Measurements from ENCODE around the gene GPR18. TPM values are rescaled to one million over a fixed set of nuclear protein-coding genes. Genes with fewer than 3 reads are reported as not detected.

GPR18 gene
- total RNA-seq = not detected in 3 replicates
- long read RNA-seq = 0 reads

DNA sequence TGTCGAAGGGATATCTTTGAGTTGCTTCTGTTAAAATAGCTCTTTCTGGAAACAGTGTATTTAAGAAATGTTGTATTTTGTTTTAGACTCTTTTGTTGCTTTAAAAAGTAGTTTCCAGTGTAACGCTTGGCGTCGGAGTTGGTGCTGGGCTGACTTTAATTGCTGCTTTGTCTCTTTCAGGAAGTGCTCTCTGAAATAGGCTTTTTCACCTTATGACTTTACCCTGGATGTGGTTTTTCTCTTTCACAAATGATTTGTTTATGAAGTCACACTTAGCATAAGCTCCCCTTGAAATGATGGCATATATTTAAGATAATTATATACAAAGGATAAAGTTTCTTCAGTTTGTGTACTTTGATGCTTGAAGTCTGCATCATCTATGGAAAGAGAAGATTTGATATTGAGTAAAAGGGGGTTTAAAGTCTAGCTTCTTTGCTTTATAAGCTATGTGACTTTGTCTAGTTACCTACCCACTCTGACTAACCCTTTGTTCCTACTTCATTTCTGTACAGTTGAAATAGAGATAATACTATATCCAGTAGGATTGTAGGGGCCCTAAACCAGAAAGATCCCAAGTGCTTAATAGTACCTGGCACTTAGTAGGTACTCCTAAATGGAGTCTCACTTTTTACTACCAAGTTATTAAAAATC lies at the start of gene GPR18:
GPR18 (minus strand) TSS at position 170 of the 651 bp plus-strand sequence. CDS start 2,507 bp downstream, outside the sequence.
- Mint-ChIP-seq H3K4me3 (ENCODE audit: unreplicated experiment) (no peak within 1 kb of the TSS), H3K27me3 (ENCODE audit: low read depth) (no peaks in the 10 kb centered on the region), H3K4me1 (ENCODE audit: low read depth) (peaks cover 20% of the 10 kb centered on the region), H3K36me3 (ENCODE audit: low read depth) (peaks cover 9% of the 10 kb centered on the region), H3K9me3 (ENCODE audit: low read depth) (no peaks in the 10 kb centered on the region), H3K27ac (ENCODE audit: unreplicated experiment) (no peak within 1 kb of the TSS)
- DNase-seq (ENCODE audit: low spot score) = no peak
- TF ChIP-seq CTCF (IDR thresholded peaks at IDR 0.05) = no peak

- no peaks in the 10 kb centered on the region for H3K27me3 Mint-ChIP-seq (ENCODE audit: low read depth)
- TF ChIP-seq CTCF (IDR thresholded peaks at IDR 0.05) = no peak
- H3K4me3 Mint-ChIP-seq (ENCODE audit: unreplicated experiment) = peak overlapping the region; percentile 56
- peaks cover 76% of the 10 kb centered on the region for H3K4me1 Mint-ChIP-seq (ENCODE audit: low read depth)
- H3K36me3 Mint-ChIP-seq (ENCODE audit: low read depth) = peaks cover 4% of the 10 kb centered on the region
- no peaks in the 10 kb centered on the region for H3K9me3 Mint-ChIP-seq (ENCODE audit: low read depth)
- DNase-seq (ENCODE audit: low spot score) = no peak
- H3K27ac Mint-ChIP-seq (ENCODE audit: unreplicated experiment) = peak overlapping the region; percentile 97
Measured at GRCh38 chr13:99307648-99308339, 49.6 kb upstream of the GPR18 start.

- peaks cover 72% of the 10 kb centered on the region for H3K4me1 Mint-ChIP-seq (ENCODE audit: low read depth)
- no peak for TF ChIP-seq CTCF (IDR thresholded peaks at IDR 0.05)
- H3K4me3 Mint-ChIP-seq (ENCODE audit: unreplicated experiment) = peak within 1 kb of the TSS; percentile 56
- no peaks in the 10 kb centered on the region for H3K27me3 Mint-ChIP-seq (ENCODE audit: low read depth)
- DNase-seq (ENCODE audit: low spot score) = no peak
- H3K36me3 Mint-ChIP-seq (ENCODE audit: low read depth) = peaks cover 4% of the 10 kb centered on the region
- H3K27ac Mint-ChIP-seq (ENCODE audit: unreplicated experiment) = peak within 1 kb of the TSS; percentile 97
- H3K9me3 Mint-ChIP-seq (ENCODE audit: low read depth) = no peaks in the 10 kb centered on the region
Measured at GRCh38 chr13:99307247-99307646, 49.1 kb upstream of the GPR18 start, which contains the start of gene GPR183. Gene GPR183, minus strand, starts transcription at chr13:99307399. Its CDS starts 11,254 bp downstream, at chr13:99296145.

DNA sequence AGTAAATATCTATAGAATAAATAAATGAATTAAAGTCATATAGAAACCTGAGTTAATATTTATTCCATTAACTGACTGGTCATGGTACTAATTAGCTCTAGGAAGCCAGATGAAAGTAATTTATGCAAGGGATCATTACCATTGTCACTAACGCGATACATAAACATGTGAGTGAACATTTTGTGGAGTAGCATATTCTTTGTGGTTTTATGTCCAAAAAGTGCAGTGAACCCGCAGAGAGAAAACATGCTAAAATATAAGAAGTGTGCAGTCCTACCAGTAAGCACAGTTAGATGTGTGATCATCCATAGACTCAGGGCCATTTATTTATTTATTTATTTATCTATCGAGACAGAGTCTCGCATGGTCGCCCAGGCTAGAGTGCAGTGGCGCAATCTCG lies 47.4 kb upstream of the GPR18 start:
- Mint-ChIP-seq H3K4me3 (ENCODE audit: unreplicated experiment) (no peak overlapping the region), H3K36me3 (ENCODE audit: low read depth) (peaks cover 4% of the 10 kb centered on the region), H3K27ac (ENCODE audit: unreplicated experiment) (no peak overlapping the region), H3K9me3 (ENCODE audit: low read depth) (no peaks in the 10 kb centered on the region), H3K27me3 (ENCODE audit: low read depth) (no peaks in the 10 kb centered on the region), H3K4me1 (ENCODE audit: low read depth) (peaks cover 57% of the 10 kb centered on the region)
- DNase-seq (ENCODE audit: low spot score) = no peak
- TF ChIP-seq CTCF (IDR thresholded peaks at IDR 0.05) = no peak

DNA sequence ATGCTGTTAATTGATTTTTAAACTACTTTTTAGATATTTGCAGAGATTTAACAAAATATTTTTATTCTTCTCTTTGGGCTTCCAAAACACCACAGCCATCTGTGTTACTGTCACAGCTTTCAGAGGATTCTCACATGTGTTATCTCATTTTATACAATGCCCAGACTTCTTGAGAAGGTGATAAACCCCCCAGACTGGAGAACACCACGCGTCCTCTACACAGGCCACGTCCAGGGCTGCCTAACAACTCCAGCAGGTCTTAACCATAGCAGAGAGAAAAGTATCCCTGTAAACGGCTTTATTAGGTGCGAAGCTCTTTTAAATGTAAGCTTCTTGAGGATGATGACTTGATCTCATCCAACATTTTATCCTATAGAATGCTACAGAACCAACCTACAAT lies 47.0 kb upstream of the GPR18 start:
- H3K27me3 Mint-ChIP-seq (ENCODE audit: low read depth) = no peaks in the 10 kb centered on the region
- H3K4me1 Mint-ChIP-seq (ENCODE audit: low read depth) = peaks cover 53% of the 10 kb centered on the region
- H3K36me3 Mint-ChIP-seq (ENCODE audit: low read depth) = peaks cover 4% of the 10 kb centered on the region
- no peak for DNase-seq (ENCODE audit: low spot score)
- H3K27ac Mint-ChIP-seq (ENCODE audit: unreplicated experiment) = peak overlapping the region; percentile 50
- no peaks in the 10 kb centered on the region for H3K9me3 Mint-ChIP-seq (ENCODE audit: low read depth)
- no peak for TF ChIP-seq CTCF (IDR thresholded peaks at IDR 0.05)
- H3K4me3 Mint-ChIP-seq (ENCODE audit: unreplicated experiment) = no peak overlapping the region
